ENCODE measurements around the gene GRIK4. TPM values are rescaled to one million over a fixed set of nuclear protein-coding genes. Genes with fewer than 3 reads are reported as not detected.

The GRIK4 gene
- total and polyA plus RNA-seq, 2 experiments from 2014 or later: not detected

GRCh38 chr11:120519474-120519873, 7.9 kb downstream of the GRIK4 start:
- Histone ChIP-seq H3K9me2 (ENCODE audit: insufficient read depth) (no peaks in the 10 kb centered on the region), H3K79me2 (ENCODE audit: insufficient read depth) (no peaks in the 10 kb centered on the region), H3K4me2 (ENCODE audit: unreplicated experiment) (no peak overlapping the region), H3K4me3 (no peak overlapping the region), H3K27ac (no peak overlapping the region), H3K4me1 (ENCODE audit: insufficient read depth) (no peaks in the 10 kb centered on the region), H3K36me3 (ENCODE audit: low read depth) (no peaks in the 10 kb centered on the region), H2AFZ (no peak overlapping the region), H3K27me3 (replicated peaks; ENCODE audit: insufficient read depth) (peaks cover 11% of the 10 kb centered on the region), H3K9ac (no peak overlapping the region), H3K9me3 (ENCODE audit: low read depth) (no peaks in the 10 kb centered on the region), H4K20me1 (ENCODE audit: insufficient read depth) (no peaks in the 10 kb centered on the region), H3F3A (ENCODE audit: insufficient read depth) (no peaks in the 10 kb centered on the region)
- DNase-seq: no peak
- TF ChIP-seq EZH2phosphoT487 (IDR thresholded peaks at IDR 0.05; ENCODE audit: insufficient read depth, low read depth) (no peak), EZH2 (IDR thresholded peaks at IDR 0.05; ENCODE audit: insufficient read depth, poor library complexity, severe bottlenecking) (no peak)
- in situ Hi-C loops (cut with MboI): loop anchor here (25.0 kb wide), 1 partner anchor 593 kb away; the partner anchor contains the start of gene TECTA
- WGBS, 2 experiments (ENCODE audit: low coverage in 1 of 2, low lambda C conversion rate in 2 of 2, missing lambda C conversion rate in 2 of 2): 73 to 84% methylated on average over 3 of the region's 3 CpGs

- no peaks in the 10 kb centered on the region for H3K36me3 ChIP-seq (ENCODE audit: low read depth)
- TF ChIP-seq EZH2phosphoT487 (IDR thresholded peaks at IDR 0.05; ENCODE audit: insufficient read depth, low read depth): no peak
- no peak for TF ChIP-seq EZH2 (IDR thresholded peaks at IDR 0.05; ENCODE audit: insufficient read depth, poor library complexity, severe bottlenecking)
- H3K9me2 ChIP-seq (ENCODE audit: insufficient read depth): no peaks in the 10 kb centered on the region
- H3K79me2 ChIP-seq (ENCODE audit: insufficient read depth): no peaks in the 10 kb centered on the region
- H3F3A ChIP-seq (ENCODE audit: insufficient read depth): no peaks in the 10 kb centered on the region
- no peak overlapping the region for H2AFZ ChIP-seq
- no peak overlapping the region for H3K27ac ChIP-seq
- peaks cover 11% of the 10 kb centered on the region for H3K27me3 ChIP-seq (replicated peaks; ENCODE audit: insufficient read depth)
- H3K4me2 ChIP-seq (ENCODE audit: unreplicated experiment): no peak overlapping the region
- in situ Hi-C loops (cut with MboI): loop anchor here (25.0 kb wide), 1 partner anchor 592 kb away; the partner anchor contains the start of gene TECTA
- DNase-seq: no peak
- H3K9me3 ChIP-seq (ENCODE audit: low read depth): no peaks in the 10 kb centered on the region
- H3K9ac ChIP-seq: no peak overlapping the region
- no peaks in the 10 kb centered on the region for H4K20me1 ChIP-seq (ENCODE audit: insufficient read depth)
- WGBS, 2 experiments (ENCODE audit: low coverage in 1 of 2, low lambda C conversion rate in 2 of 2, missing lambda C conversion rate in 2 of 2): 87 to 88% methylated on average over 16 of the region's 16 CpGs
- no peak overlapping the region for H3K4me3 ChIP-seq
- H3K4me1 ChIP-seq (ENCODE audit: insufficient read depth): no peaks in the 10 kb centered on the region
These were observed 8.7 kb downstream of the GRIK4 start for GRCh38 chr11:120520091-120520822.

GRCh38 chr11:120521176-120521575, 9.6 kb downstream of the GRIK4 start:
- 68 to 77% methylated on average over 7 of the region's 7 CpGs for WGBS, 2 experiments (ENCODE audit: low coverage in 1 of 2, low lambda C conversion rate in 2 of 2, missing lambda C conversion rate in 2 of 2)
- Histone ChIP-seq H3F3A (ENCODE audit: insufficient read depth) (no peaks in the 10 kb centered on the region), H3K4me1 (ENCODE audit: insufficient read depth) (no peaks in the 10 kb centered on the region), H2AFZ (no peak overlapping the region), H3K4me3 (no peak overlapping the region), H3K9me3 (ENCODE audit: low read depth) (no peaks in the 10 kb centered on the region), H3K9me2 (ENCODE audit: insufficient read depth) (no peaks in the 10 kb centered on the region), H3K79me2 (ENCODE audit: insufficient read depth) (no peaks in the 10 kb centered on the region), H3K4me2 (ENCODE audit: unreplicated experiment) (no peak overlapping the region), H3K27ac (no peak overlapping the region), H3K27me3 (replicated peaks; ENCODE audit: insufficient read depth) (peaks cover 11% of the 10 kb centered on the region), H4K20me1 (ENCODE audit: insufficient read depth) (no peaks in the 10 kb centered on the region), H3K9ac (no peak overlapping the region), H3K36me3 (ENCODE audit: low read depth) (no peaks in the 10 kb centered on the region)
- in situ Hi-C loops (cut with MboI): loop anchor here (25.0 kb wide), 1 partner anchor 591 kb away; the partner anchor contains the start of gene TECTA
- no peak for TF ChIP-seq EZH2 (IDR thresholded peaks at IDR 0.05; ENCODE audit: insufficient read depth, poor library complexity, severe bottlenecking)
- no peak for DNase-seq

GRCh38 chr11:120522021-120522420, 10.5 kb downstream of the GRIK4 start:
- Histone ChIP-seq H3F3A (ENCODE audit: insufficient read depth) (no peaks in the 10 kb centered on the region), H3K79me2 (ENCODE audit: insufficient read depth) (no peaks in the 10 kb centered on the region), H3K27ac (no peak overlapping the region), H3K27me3 (replicated peaks; ENCODE audit: insufficient read depth) (peaks cover 9% of the 10 kb centered on the region), H3K4me2 (ENCODE audit: unreplicated experiment) (no peak overlapping the region), H2AFZ (no peak overlapping the region), H3K9ac (no peak overlapping the region), H3K4me3 (no peak overlapping the region), H4K20me1 (ENCODE audit: insufficient read depth) (no peaks in the 10 kb centered on the region), H3K4me1 (ENCODE audit: insufficient read depth) (peaks cover 2% of the 10 kb centered on the region; the same call in 1 of the 2 replicates), H3K36me3 (ENCODE audit: low read depth) (no peaks in the 10 kb centered on the region), H3K9me2 (ENCODE audit: insufficient read depth) (no peaks in the 10 kb centered on the region), H3K9me3 (ENCODE audit: low read depth) (no peaks in the 10 kb centered on the region)
- no peak for DNase-seq
- 75 to 78% methylated on average over 9 to 11 of the region's 11 CpGs for WGBS, 2 experiments (ENCODE audit: low coverage in 1 of 2, low lambda C conversion rate in 2 of 2, missing lambda C conversion rate in 2 of 2)
- no peak for TF ChIP-seq EZH2phosphoT487 (IDR thresholded peaks at IDR 0.05; ENCODE audit: insufficient read depth, low read depth)
- no peak for TF ChIP-seq EZH2 (IDR thresholded peaks at IDR 0.05; ENCODE audit: insufficient read depth, poor library complexity, severe bottlenecking)
- in situ Hi-C loops (cut with MboI): loop anchor here (25.0 kb wide), 1 partner anchor 590 kb away; the partner anchor contains the start of gene TECTA
